ENCODE measurements around the gene PDHX.

The PDHX gene

DNA sequence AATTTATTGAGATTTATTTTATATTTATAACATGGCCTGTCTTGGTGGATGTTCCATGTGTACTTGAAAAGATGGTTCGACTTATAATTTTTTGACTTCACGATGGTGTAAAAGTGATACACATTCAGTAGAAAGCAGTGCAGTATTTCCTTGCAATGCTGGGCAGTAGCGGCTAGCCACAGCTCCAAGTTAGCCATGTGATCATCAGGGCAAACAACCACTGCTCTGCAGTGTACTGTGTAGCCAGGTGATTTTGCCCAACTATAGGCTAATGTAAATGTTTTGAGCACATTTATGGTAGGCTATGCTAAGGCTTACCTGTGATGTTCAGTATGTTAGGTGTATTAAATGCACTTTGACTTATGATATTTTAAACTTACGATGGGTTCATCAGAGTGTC lies 52.4 kb downstream of the PDHX start:
- H3K4me3 ChIP-seq (ENCODE audit: low read length) = no peak overlapping the region
- no peaks in the 10 kb centered on the region for H3K36me3 ChIP-seq (ENCODE audit: control insufficient read depth, insufficient read depth, low read length)
- no peaks in the 10 kb centered on the region for H3K4me1 ChIP-seq (ENCODE audit: control insufficient read depth, insufficient read depth, low read length)
- H3K27me3 ChIP-seq (ENCODE audit: control insufficient read depth, insufficient read depth, low read length) = no peaks in the 10 kb centered on the region
- H3K9ac ChIP-seq (ENCODE audit: low read length) = no peak overlapping the region
- no peak overlapping the region for H3K27ac ChIP-seq (ENCODE audit: low read depth, low read length)

DNA sequence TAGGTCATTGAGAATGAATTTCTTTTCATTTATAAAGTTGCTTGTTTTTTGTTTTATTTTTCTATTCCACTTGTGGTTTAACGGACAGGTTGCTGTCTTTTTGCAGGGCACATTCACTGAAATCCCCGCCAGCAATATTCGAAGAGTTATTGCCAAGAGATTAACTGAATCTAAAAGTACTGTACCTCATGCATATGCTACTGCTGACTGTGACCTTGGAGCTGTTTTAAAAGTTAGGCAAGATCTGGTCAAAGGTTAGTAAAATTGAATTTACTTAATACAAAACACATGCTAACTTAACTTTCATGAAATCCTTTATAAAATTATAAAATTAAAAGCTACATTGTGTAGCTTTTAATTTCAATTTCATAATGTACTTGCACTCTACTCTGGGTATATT lies 53.6 kb downstream of the PDHX start:
- H3K27ac ChIP-seq (ENCODE audit: low read depth, low read length) = no peak overlapping the region
- no peaks in the 10 kb centered on the region for H3K27me3 ChIP-seq (ENCODE audit: control insufficient read depth, insufficient read depth, low read length)
- H3K4me1 ChIP-seq (ENCODE audit: control insufficient read depth, insufficient read depth, low read length) = no peaks in the 10 kb centered on the region
- H3K4me3 ChIP-seq (ENCODE audit: low read length) = no peak overlapping the region
- no peak overlapping the region for H3K9ac ChIP-seq (ENCODE audit: low read length)
- no peaks in the 10 kb centered on the region for H3K36me3 ChIP-seq (ENCODE audit: control insufficient read depth, insufficient read depth, low read length)

DNA sequence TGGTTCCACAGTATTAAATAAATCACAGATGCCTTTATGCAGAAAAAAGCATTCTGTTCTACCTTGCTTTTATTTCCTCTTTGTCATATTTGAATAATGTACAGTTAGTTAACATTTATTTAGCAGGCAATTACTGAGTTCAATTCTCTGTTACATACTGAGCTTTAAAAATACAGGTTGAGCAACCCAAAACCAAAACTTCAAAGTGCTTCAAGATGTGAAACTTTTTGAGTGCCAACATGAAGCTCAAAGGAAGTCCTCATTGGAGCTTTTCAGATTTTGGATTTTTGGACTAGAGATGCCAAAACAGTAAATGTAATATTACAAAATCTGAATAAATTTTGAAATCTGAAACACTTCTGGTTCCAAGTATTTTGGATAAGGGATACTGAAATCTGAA lies 54.1 kb downstream of the PDHX start:
- no peak overlapping the region for H3K9ac ChIP-seq (ENCODE audit: low read length)
- H3K36me3 ChIP-seq (ENCODE audit: control insufficient read depth, insufficient read depth, low read length) = no peaks in the 10 kb centered on the region
- H3K4me3 ChIP-seq (ENCODE audit: low read length) = no peak overlapping the region
- H3K27ac ChIP-seq (ENCODE audit: low read depth, low read length) = no peak overlapping the region
- H3K27me3 ChIP-seq (ENCODE audit: control insufficient read depth, insufficient read depth, low read length) = no peaks in the 10 kb centered on the region
- H3K4me1 ChIP-seq (ENCODE audit: control insufficient read depth, insufficient read depth, low read length) = no peaks in the 10 kb centered on the region

- Histone ChIP-seq H3K9ac (ENCODE audit: low read length) (no peak overlapping the region), H3K4me1 (ENCODE audit: control insufficient read depth, insufficient read depth, low read length) (peaks cover 5% of the 10 kb centered on the region), H3K36me3 (ENCODE audit: control insufficient read depth, insufficient read depth, low read length) (no peaks in the 10 kb centered on the region), H3K27ac (ENCODE audit: low read depth, low read length) (no peak overlapping the region), H3K27me3 (ENCODE audit: control insufficient read depth, insufficient read depth, low read length) (no peaks in the 10 kb centered on the region), H3K4me3 (ENCODE audit: low read length) (no peak overlapping the region)
Observed at GRCh38 chr11:34971928-34972327, 55.5 kb downstream of the PDHX start.

- no peaks in the 10 kb centered on the region for H3K36me3 ChIP-seq (ENCODE audit: control insufficient read depth, insufficient read depth, low read length)
Observed at GRCh38 chr11:34972366-34972765, 55.9 kb downstream of the PDHX start.

DNA sequence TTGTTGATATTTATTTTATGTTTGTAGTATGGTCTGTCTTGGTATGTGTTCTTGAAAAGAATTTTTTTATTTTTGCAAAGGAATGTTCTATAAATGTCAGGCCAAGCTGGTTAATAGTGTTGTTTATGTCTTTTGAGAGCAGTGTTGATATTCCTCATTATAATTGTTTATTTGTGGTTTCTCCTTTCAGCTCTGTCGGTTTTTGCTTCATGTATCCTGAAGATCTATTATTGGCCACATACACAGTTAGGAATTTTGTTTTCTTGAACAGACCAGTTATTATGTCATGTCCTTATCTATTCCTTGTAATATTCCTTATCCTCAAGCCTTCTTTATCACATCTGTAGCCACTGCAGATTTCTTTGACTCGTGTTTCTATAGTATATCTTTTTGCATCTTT lies 56.5 kb downstream of the PDHX start:
- no peak overlapping the region for H3K9ac ChIP-seq (ENCODE audit: low read length)
- H3K4me3 ChIP-seq (ENCODE audit: low read length) = no peak overlapping the region
- peaks cover 8% of the 10 kb centered on the region for H3K4me1 ChIP-seq (ENCODE audit: control insufficient read depth, insufficient read depth, low read length)
- H3K27me3 ChIP-seq (ENCODE audit: control insufficient read depth, insufficient read depth, low read length) = no peaks in the 10 kb centered on the region
- H3K36me3 ChIP-seq (ENCODE audit: control insufficient read depth, insufficient read depth, low read length) = no peaks in the 10 kb centered on the region
- no peak overlapping the region for H3K27ac ChIP-seq (ENCODE audit: low read depth, low read length)

More at GRCh38 chr11:34972366-34972765, 55.9 kb downstream of the PDHX start:
- H3K27ac ChIP-seq (ENCODE audit: low read depth, low read length) = no peak overlapping the region
- no peak overlapping the region for H3K4me3 ChIP-seq (ENCODE audit: low read length)
- H3K27me3 ChIP-seq (ENCODE audit: control insufficient read depth, insufficient read depth, low read length) = no peaks in the 10 kb centered on the region
- peaks cover 8% of the 10 kb centered on the region for H3K4me1 ChIP-seq (ENCODE audit: control insufficient read depth, insufficient read depth, low read length)
- no peak overlapping the region for H3K9ac ChIP-seq (ENCODE audit: low read length)

GRCh38 chr11:34975482-34975881 lies 59.1 kb downstream of the PDHX start:
- no peak overlapping the region for H3K9ac ChIP-seq (ENCODE audit: low read length)
- no peak overlapping the region for H3K4me3 ChIP-seq (ENCODE audit: low read length)
- peaks cover 4% of the 10 kb centered on the region for H3K36me3 ChIP-seq (ENCODE audit: control insufficient read depth, insufficient read depth, low read length)
- H3K4me1 ChIP-seq (ENCODE audit: control insufficient read depth, insufficient read depth, low read length) = peaks cover 8% of the 10 kb centered on the region
- H3K27me3 ChIP-seq (ENCODE audit: control insufficient read depth, insufficient read depth, low read length) = no peaks in the 10 kb centered on the region
- H3K27ac ChIP-seq (ENCODE audit: low read depth, low read length) = no peak overlapping the region

- Histone ChIP-seq H3K4me1 (ENCODE audit: control insufficient read depth, insufficient read depth, low read length) (peaks cover 8% of the 10 kb centered on the region), H3K9ac (ENCODE audit: low read length) (no peak overlapping the region), H3K27me3 (ENCODE audit: control insufficient read depth, insufficient read depth, low read length) (no peaks in the 10 kb centered on the region), H3K36me3 (ENCODE audit: control insufficient read depth, insufficient read depth, low read length) (peaks cover 4% of the 10 kb centered on the region), H3K27ac (ENCODE audit: low read depth, low read length) (no peak overlapping the region), H3K4me3 (ENCODE audit: low read length) (no peak overlapping the region)
Observed at GRCh38 chr11:34976496-34977088, 60.2 kb downstream of the PDHX start.

- no peaks in the 10 kb centered on the region for H3K27me3 ChIP-seq (ENCODE audit: control insufficient read depth, insufficient read depth, low read length)
- peaks cover 8% of the 10 kb centered on the region for H3K4me1 ChIP-seq (ENCODE audit: control insufficient read depth, insufficient read depth, low read length)
- no peak overlapping the region for H3K27ac ChIP-seq (ENCODE audit: low read depth, low read length)
- H3K9ac ChIP-seq (ENCODE audit: low read length) = no peak overlapping the region
- H3K4me3 ChIP-seq (ENCODE audit: low read length) = no peak overlapping the region
- peaks cover 4% of the 10 kb centered on the region for H3K36me3 ChIP-seq (ENCODE audit: control insufficient read depth, insufficient read depth, low read length)
Observed at GRCh38 chr11:34977089-34977912, 60.9 kb downstream of the PDHX start.

- Histone ChIP-seq H3K36me3 (ENCODE audit: control insufficient read depth, insufficient read depth, low read length) (peaks cover 4% of the 10 kb centered on the region), H3K9ac (ENCODE audit: low read length) (no peak overlapping the region), H3K4me3 (ENCODE audit: low read length) (no peak overlapping the region), H3K4me1 (ENCODE audit: control insufficient read depth, insufficient read depth, low read length) (peaks cover 8% of the 10 kb centered on the region), H3K27ac (ENCODE audit: low read depth, low read length) (no peak overlapping the region), H3K27me3 (ENCODE audit: control insufficient read depth, insufficient read depth, low read length) (no peaks in the 10 kb centered on the region)
Observed at GRCh38 chr11:34978236-34979191, 62.1 kb downstream of the PDHX start.

GRCh38 chr11:34984514-34984913 lies 68.1 kb downstream of the PDHX start:
- peaks cover 2% of the 10 kb centered on the region for H3K36me3 ChIP-seq (ENCODE audit: control insufficient read depth, insufficient read depth, low read length)
- no peaks in the 10 kb centered on the region for H3K4me1 ChIP-seq (ENCODE audit: control insufficient read depth, insufficient read depth, low read length)
- H3K9ac ChIP-seq (ENCODE audit: low read length) = no peak overlapping the region

DNA sequence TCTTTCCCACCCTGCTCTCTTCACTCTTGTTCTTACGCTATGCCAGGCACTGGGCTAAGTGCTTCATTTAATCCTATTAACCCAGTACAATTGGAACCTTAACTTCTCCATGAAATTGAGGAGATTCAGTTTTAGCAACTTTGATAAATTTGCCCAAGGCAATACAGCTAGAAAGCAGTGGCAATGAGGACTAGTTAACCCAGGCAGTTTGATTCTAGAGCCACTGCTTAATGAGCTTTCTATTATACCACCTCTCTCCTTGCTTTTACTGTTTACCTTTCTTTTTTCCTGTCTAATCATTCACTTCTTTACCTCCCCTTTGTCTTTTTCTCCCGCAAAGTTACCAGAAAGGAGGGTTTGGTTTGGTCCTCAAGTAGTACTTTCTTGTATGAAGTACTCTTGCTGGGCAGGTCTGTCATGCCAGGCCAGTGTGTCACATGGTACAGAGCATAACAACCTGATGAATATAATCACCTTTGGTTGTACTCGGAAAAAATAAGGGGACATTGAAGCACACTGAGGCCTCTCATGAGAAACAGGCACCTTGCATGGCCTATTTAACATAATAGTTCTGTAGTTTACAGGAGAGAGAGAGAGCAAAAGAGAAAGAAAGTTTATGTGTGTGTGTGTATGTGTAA lies 70.6 kb downstream of the PDHX start:
- Histone ChIP-seq H3K27ac (ENCODE audit: low read depth, low read length) (no peak overlapping the region), H3K27me3 (ENCODE audit: control insufficient read depth, insufficient read depth, low read length) (no peaks in the 10 kb centered on the region), H3K4me1 (ENCODE audit: control insufficient read depth, insufficient read depth, low read length) (no peaks in the 10 kb centered on the region), H3K36me3 (ENCODE audit: control insufficient read depth, insufficient read depth, low read length) (peaks cover 2% of the 10 kb centered on the region), H3K4me3 (ENCODE audit: low read length) (no peak overlapping the region), H3K9ac (ENCODE audit: low read length) (no peak overlapping the region)

More at GRCh38 chr11:34984514-34984913, 68.1 kb downstream of the PDHX start:
- Histone ChIP-seq H3K4me3 (ENCODE audit: low read length) (no peak overlapping the region), H3K27me3 (ENCODE audit: control insufficient read depth, insufficient read depth, low read length) (no peaks in the 10 kb centered on the region), H3K27ac (ENCODE audit: low read depth, low read length) (no peak overlapping the region)
